ENCODE results near the gene MIP.
"Not testable (repeated sequence)": the region's sequence is repeated elsewhere in the genome, so short reads cannot be mapped to it uniquely, and the experiment has no call there.

Gene MIP

GRCh38 chr12:56454557-56454956 lies at the start of gene MIP:
TSS of gene MIP (minus strand) at chr12:56454657. CDS start at chr12:56454613, 44 bp downstream.
- no peak for DNase-seq (ENCODE audit: low read depth)

- not testable (repeated sequence) for DNase-seq (ENCODE audit: low read depth)
These were observed 45.4 kb upstream of the MIP start for GRCh38 chr12:56499879-56500278.

DNA sequence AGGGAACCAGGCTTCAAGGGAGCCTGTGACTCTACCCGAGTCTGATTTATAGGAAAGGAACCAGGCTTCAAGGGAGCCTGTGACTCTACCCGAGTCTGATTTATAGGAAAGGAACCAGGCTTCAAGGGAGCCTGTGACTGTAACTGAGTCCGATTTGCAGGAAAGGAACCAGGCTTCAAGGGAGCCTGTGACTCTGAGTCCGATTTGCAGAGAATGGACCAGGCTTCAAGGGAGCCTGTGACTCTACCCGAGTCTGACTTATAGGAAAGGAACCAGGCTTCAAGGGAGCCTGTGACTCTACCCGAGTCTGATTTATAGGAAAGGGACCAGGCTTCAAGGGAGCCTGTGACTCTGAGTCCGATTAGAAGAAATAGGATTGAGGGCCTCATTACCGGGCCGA lies 45.0 kb upstream of the MIP start:
- not testable (repeated sequence) for DNase-seq (ENCODE audit: low read depth)

DNA sequence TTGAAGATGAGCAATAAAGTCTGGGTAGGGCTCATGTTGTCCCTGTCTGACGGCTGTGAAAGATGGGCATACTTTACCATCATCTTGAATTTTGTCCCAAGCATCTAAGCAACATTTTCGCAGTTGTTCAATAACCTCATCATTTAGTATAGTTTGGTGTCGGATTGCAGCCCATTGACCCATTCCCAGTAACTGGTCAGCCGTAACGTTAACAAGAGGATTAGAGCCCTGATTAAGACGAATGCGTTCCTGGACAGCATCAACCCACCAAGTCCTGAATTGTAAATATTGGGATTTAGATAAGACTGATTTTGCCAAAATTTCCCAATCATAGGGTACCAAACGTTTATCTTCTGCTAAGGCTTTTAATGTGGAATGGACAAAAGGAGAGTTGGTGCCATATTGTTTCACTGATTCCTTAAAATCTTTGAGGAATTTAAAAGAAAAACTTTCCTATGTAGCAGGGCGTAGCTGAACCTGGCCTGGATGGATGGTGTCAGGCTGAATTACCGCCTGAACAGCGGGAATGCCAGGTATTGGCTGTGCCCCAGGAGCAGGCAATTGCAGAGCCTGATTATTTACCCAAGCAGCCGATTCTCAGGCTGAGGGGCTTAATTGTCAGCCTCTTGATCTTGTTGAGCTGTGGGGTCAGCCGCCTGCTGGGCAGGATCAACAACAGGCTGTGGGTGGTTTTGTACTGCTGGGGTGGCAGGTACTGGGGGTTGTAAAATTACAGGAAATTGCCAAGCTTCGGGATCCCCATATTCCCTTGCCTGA lies 43.9 kb upstream of the MIP start:
- DNase-seq (ENCODE audit: low read depth), result not testable (repeated sequence)

- DNase-seq (ENCODE audit: low read depth), result peak; percentile 44
These were observed 42.2 kb upstream of the MIP start for GRCh38 chr12:56496704-56497103.

DNA sequence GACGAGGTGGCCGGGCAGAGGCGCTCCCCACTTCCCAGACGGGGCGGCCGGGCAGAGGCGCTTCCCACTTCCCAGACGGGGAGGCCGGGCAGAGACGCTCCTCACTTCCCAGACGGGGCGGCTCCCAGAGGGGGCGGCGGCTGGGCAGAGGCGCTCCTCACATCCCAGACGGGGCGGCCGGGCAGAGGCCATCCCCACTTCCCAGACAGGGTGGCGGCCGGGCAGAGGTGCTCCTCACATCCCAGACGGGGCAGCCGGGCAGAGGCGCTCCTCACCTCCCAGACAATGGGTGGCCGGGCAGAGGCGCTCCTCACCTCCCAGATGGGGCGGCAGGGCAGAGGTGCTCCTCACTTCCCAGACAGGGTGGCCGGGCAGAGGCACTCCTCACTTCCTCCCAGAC lies 40.0 kb upstream of the MIP start:
- DNase-seq (ENCODE audit: low read depth), result not testable (repeated sequence)

- not testable (repeated sequence) for DNase-seq (ENCODE audit: low read depth)
These were observed 39.6 kb upstream of the MIP start for GRCh38 chr12:56494106-56494415.

DNA sequence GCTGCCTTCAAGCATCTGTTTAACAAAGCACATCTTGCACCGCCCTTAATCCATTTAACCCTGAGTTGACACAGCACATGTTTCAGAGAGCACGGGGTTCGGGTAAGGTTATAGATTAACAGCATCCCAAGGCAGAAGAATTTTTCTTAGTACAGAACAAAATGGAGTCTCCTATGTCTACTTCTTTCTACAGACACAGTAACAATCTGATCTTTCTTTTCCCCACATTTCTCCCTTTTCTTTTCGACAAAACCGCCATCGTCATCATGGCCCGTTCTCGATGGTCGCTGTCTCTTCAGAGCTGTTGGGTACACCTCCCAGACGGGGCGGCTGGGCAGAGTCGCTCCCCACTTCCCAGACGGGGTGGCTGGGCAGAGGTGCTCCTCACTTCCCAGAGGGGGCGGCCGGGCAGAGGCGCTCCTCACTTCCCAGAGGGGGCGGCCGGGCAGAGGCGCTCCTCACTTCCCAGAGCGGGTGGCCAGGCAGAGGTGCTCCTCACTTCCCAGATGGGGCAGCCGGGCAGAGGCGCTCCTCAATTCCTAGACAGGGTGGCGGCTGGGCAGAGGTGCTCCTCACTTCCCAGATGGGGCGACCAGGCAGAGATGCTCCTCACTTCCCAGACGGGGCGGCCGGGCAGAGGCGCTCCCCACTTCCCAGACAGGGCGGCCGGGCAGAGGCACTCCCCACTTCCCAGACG lies 39.1 kb upstream of the MIP start:
- DNase-seq (ENCODE audit: low read depth), result not testable (repeated sequence)

GRCh38 chr12:56490360-56490759 lies 35.9 kb upstream of the MIP start:
- DNase-seq (ENCODE audit: low read depth), result no peak

GRCh38 chr12:56488041-56488955 lies 33.8 kb upstream of the MIP start, which contains the start of gene GLS2:
TSS of gene GLS2 (minus strand) at chr12:56488161. CDS start at chr12:56488118, 43 bp downstream.
- DNase-seq (ENCODE audit: low read depth), result peak; percentile 83

- peak; percentile 21 for DNase-seq (ENCODE audit: low read depth)
These were observed 33.1 kb upstream of the MIP start for GRCh38 chr12:56487448-56488040.

- DNase-seq (ENCODE audit: low read depth), result no peak
These were observed 32.2 kb upstream of the MIP start for GRCh38 chr12:56486694-56487093.

DNA sequence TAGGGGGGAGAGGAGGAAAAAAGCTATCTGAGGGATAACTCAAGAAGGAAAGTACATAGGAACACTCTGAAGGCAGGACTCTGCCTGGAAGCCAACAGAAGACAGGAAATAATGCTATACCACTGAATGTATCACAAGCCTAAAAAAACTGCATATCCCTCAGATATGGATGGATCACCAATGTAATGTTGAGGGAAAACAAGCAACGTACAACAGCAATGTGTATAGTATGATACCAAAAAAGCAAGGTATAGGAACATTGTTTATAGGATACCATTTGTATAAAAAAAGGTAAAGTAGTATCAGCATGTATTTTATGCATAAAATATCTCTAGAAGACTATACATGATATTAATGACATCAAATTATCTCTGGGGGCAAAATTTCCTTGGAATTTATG lies 30.1 kb upstream of the MIP start:
- no peak for DNase-seq (ENCODE audit: low read depth)

DNA sequence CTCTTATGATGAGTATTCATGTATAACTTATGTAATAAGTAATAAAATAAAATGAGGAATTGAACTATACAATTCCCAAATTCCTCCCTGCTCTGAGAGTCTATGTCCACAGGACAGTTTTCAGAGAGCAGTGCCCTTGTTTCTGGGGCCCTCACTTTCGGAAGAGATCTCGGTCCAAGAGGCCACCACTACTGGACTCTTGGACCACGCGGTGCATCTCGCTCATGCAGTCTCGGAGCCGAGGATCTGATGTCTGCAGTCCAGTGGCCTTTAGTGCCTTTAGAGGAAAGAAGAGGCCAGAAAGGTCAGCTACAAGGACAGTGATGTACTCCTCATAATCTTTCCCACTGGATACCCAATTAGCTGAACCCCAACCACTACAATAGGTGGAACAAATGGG lies 25.2 kb upstream of the MIP start:
- no peak for DNase-seq (ENCODE audit: low read depth)

- DNase-seq (ENCODE audit: low read depth), result no peak
These were observed 23.2 kb upstream of the MIP start for GRCh38 chr12:56477521-56478225.

DNA sequence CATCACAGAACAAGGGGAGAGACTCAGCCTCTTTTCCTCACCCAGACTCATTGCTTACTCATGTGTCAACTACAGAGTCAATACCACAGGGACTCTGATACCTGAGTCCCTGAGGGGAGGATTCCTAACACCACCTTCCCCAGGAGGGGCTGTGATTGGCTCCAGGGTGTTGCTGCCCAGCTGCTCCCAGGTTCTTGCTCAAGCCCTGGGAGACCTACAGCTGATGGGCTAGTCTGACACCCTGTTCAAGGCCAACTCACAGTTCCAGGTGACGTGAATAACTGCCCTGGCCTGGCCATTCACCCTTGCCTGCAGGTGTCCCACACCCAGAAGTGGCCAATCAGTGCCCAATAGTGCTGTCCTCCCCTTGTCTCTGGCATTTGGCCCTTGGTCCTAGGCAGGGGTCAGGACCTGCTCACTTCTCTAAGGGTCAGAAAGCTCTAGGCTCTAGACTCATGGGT lies 22.5 kb upstream of the MIP start:
- DNase-seq (ENCODE audit: low read depth), result no peak

DNA sequence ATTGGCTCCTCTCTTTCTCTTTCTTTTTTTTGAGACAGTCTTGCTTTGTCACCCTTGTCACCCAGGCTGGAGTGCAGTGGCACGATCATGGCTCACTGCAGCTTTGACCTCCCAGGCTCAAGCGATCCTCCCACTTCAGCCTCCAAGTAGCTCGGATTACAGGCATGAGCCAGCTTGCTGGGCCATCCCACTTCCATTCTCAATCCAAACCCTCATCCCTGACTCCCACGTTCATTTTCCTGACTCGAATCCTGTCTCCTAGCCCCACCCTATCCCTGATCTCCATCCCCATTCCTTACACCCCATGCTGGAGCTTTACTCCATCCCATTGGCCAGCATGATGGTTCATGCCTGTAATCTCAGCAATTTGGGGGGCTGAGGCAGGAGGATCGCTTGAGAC lies 21.7 kb upstream of the MIP start:
- DNase-seq (ENCODE audit: low read depth), result no peak

- no peak for DNase-seq (ENCODE audit: low read depth)
These were observed 19.9 kb upstream of the MIP start for GRCh38 chr12:56474389-56474788.

GRCh38 chr12:56469007-56469930 lies 14.8 kb upstream of the MIP start:
- peak; percentile 5 for DNase-seq (ENCODE audit: low read depth)
